Neural cell (in vitro differentiated cells): ENCODE measurements around the gene BANP. TPM values are rescaled to one million over a fixed set of nuclear protein-coding genes. Genes with fewer than 3 reads are reported as not detected.

ENCODE experiments used
- H2AFZ ChIP-seq: fragments of 200-600, 300-800 bp; sonication (generic), shearing (Covaris generic); 2 replicates; pipeline ENCODE4 v1.6.0; 2014; ENCODE audit warnings: low read depth, mild to moderate bottlenecking, antibody characterized with exemption, low read length, moderate library complexity
- H3F3A ChIP-seq: fragments of 200-600 bp; shearing (Covaris generic); 2 replicates; pipeline ENCODE4 v1.6.1; 2016; ENCODE audit warnings: mild to moderate bottlenecking, moderate library complexity, mixed read lengths, antibody characterized with exemption, low read length; ENCODE audit not compliant: insufficient read depth, poor library complexity, severe bottlenecking
- H3K27ac ChIP-seq: fragments of 200-600, 300-800 bp; sonication (generic), shearing (Covaris generic); 2 replicates; pipeline ENCODE4 v1.5.1; 2014; ENCODE audit warnings: mild to moderate bottlenecking, low read length, moderate library complexity
- H3K27me3 ChIP-seq: fragments of 300-800, 200-600 bp; sonication (generic), shearing (Covaris generic); 2 replicates; pipeline ENCODE4 v1.6.0; 2014; ENCODE audit warnings: mild to moderate bottlenecking, low read depth, low read length, moderate library complexity; ENCODE audit not compliant: insufficient read depth
- H3K36me3 ChIP-seq: fragments of 300-800, 200-600 bp; sonication (generic), shearing (Covaris generic); 2 replicates; pipeline ENCODE4 v1.5.1; 2014; ENCODE audit warnings: mild to moderate bottlenecking, antibody characterized with exemption, low read length, moderate library complexity; ENCODE audit not compliant: insufficient read depth
- H3K4me2 ChIP-seq: fragments of 300-800, 200-600 bp; sonication (generic), shearing (Covaris generic); 2 replicates; pipeline ENCODE4 v1.6.0; 2014; ENCODE audit warnings: mild to moderate bottlenecking, low read length
- H3K4me3 ChIP-seq: fragments of 300-800, 200-600 bp; sonication (generic), shearing (Covaris generic); 2 replicates; pipeline ENCODE4 v1.5.1; 2014; ENCODE audit warnings: mild to moderate bottlenecking, low read length, moderate library complexity
- H3K79me2 ChIP-seq: fragments of 200-600 bp; shearing (Covaris generic); replicated peaks from 2 replicates; pipeline ENCODE4 v1.6.0; 2014; ENCODE audit warnings: mild to moderate bottlenecking, low read length, moderate library complexity; ENCODE audit not compliant: insufficient read depth
- H3K9ac ChIP-seq: fragments of 300-800, 200-600 bp; sonication (generic), shearing (Covaris generic); 2 replicates; pipeline ENCODE4 v1.6.1; 2016; ENCODE audit warnings: mild to moderate bottlenecking, low read length, mixed read lengths
- H3K9me2 ChIP-seq: fragments of 200-600 bp; shearing (Covaris generic); 2 replicates; pipeline ENCODE4 v1.6.1; 2016; ENCODE audit warnings: mild to moderate bottlenecking, low read length, mixed read lengths; ENCODE audit not compliant: insufficient read depth
- H3K9me3 ChIP-seq: fragments of 200-600, 300-800 bp; sonication (generic), shearing (Covaris generic); 2 replicates; pipeline ENCODE4 v1.6.1; 2016; ENCODE audit warnings: mild to moderate bottlenecking, mixed run types, low read length, moderate library complexity, mixed read lengths
- H4K20me1 ChIP-seq: fragments of 200-600 bp; shearing (Covaris generic); 2 replicates; pipeline ENCODE4 v1.6.1; 2016; ENCODE audit warnings: mild to moderate bottlenecking, mixed run types; ENCODE audit not compliant: insufficient read depth
- EP300 ChIP-seq: fragments of 450-650 bp; conservative IDR thresholded peaks from 2 replicates; pipeline ENCODE4 v1.6.1; 2014; ENCODE audit warnings: antibody characterized with exemption, mild to moderate bottlenecking, moderate library complexity; ENCODE audit not compliant: poor library complexity, severe bottlenecking
- EZH2 ChIP-seq: fragments of 200-600, 300-800 bp; shearing (Covaris generic), sonication (generic); IDR thresholded peaks from 2 replicates; pipeline ENCODE4 v1.6.1; 2014; ENCODE audit warnings: antibody characterized with exemption, low read length, borderline replicate concordance, mild to moderate bottlenecking; ENCODE audit not compliant: insufficient read depth, poor library complexity, severe bottlenecking
- MXI1 ChIP-seq: fragments of 450-650 bp; conservative IDR thresholded peaks from 2 replicates; pipeline ENCODE4 v1.6.1; 2014; ENCODE audit warnings: antibody characterized with exemption, mild to moderate bottlenecking; ENCODE audit not compliant: poor library complexity, severe bottlenecking
- POLR2AphosphoS5 ChIP-seq: IDR thresholded peaks from 2 replicates; pipeline ENCODE4 v1.6.1; 2012
- RAD21 ChIP-seq: fragments of 450-650 bp; conservative IDR thresholded peaks from 2 replicates; pipeline ENCODE4 v1.6.1; 2014; ENCODE audit warnings: antibody characterized with exemption, mild to moderate bottlenecking, moderate library complexity
- SMC3 ChIP-seq: fragments of 450-650 bp; conservative IDR thresholded peaks from 2 replicates; pipeline ENCODE4 v1.6.1; 2014; ENCODE audit warnings: antibody characterized with exemption, mild to moderate bottlenecking, moderate library complexity; ENCODE audit not compliant: poor library complexity
- TAF1 ChIP-seq: IDR thresholded peaks from 2 replicates; pipeline ENCODE4 v1.6.1; 2012; ENCODE audit warnings: low read depth
- polyA plus RNA-seq: library from polyadenylated mRNA; depleted of rRNA; stranded (reverse); fragments of >200 nt; gene quantifications from 2 replicates; pipeline ENCODE4 v1.2.3, GENCODE V29; 2014
- TF ChIP-seq, protein P1 (sequence below): IDR thresholded peaks from 2 replicates; pipeline ENCODE4 v1.6.1; 2012; ENCODE audit warnings: borderline replicate concordance
- TF ChIP-seq, protein P2 (sequence below): fragments of 450-650 bp; IDR thresholded peaks from 2 replicates; pipeline ENCODE4 v1.5.1; 2014; ENCODE audit warnings: antibody characterized with exemption, mild to moderate bottlenecking, moderate library complexity; ENCODE audit not compliant: poor library complexity, severe bottlenecking

Gene BANP
- polyA plus RNA-seq, 1 donor from 2014 or later: 20.6 TPM

DNA sequence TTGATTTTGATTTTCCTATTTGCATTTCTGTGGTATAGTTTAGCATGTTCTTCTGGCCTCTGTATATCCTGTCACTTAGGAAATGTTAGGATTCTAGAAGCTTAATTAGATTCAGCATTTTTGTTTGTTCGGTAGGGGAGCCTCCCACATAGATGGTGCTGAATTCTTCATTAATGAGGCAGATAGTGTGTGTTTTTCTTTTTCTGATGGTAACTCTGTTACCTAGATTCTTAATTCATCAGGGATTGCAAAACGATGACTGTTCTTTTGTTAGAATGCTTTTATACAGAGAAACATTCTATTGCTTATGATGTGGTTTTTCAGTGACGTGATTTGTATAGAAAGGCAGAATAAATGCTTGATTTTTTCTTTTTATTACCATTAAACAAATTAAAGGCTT lies 19.0 kb downstream of the BANP start:
- Histone ChIP-seq H3K4me2 (no peak overlapping the region), H3K36me3 (no peaks in the 10 kb centered on the region), H3K79me2 (peaks cover 37% of the 10 kb centered on the region)

DNA sequence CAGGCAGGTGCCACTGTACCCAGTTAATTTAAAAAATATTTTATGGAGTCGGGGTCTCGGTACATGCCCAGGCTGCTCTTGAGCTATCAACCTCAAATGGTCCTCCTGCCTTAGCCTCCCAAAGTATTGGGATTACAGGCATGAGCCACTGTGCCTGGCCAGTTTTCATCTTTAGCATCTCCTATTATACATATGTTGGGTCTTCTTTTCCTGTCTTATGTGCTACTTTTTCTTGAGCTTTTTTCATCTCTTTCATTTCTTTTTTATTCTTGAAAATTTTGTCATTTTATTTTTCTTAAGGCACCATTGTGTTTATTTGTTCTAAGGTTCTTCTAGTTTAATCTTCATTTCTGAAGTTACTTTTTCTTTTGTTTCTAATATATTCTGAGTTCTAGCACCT lies 20.7 kb downstream of the BANP start:
- Histone ChIP-seq H3F3A (no peaks in the 10 kb centered on the region), H3K9me3 (no peaks in the 10 kb centered on the region), H3K27ac (no peak overlapping the region), H3K9ac (no peak overlapping the region), H4K20me1 (no peaks in the 10 kb centered on the region), H3K9me2 (no peaks in the 10 kb centered on the region), H3K27me3 (no peaks in the 10 kb centered on the region), H3K79me2 (peaks cover 33% of the 10 kb centered on the region), H3K4me2 (no peak overlapping the region), H3K36me3 (no peaks in the 10 kb centered on the region), H3K4me3 (no peak overlapping the region), H2AFZ (no peak overlapping the region)
- TF ChIP-seq, protein P1, sequence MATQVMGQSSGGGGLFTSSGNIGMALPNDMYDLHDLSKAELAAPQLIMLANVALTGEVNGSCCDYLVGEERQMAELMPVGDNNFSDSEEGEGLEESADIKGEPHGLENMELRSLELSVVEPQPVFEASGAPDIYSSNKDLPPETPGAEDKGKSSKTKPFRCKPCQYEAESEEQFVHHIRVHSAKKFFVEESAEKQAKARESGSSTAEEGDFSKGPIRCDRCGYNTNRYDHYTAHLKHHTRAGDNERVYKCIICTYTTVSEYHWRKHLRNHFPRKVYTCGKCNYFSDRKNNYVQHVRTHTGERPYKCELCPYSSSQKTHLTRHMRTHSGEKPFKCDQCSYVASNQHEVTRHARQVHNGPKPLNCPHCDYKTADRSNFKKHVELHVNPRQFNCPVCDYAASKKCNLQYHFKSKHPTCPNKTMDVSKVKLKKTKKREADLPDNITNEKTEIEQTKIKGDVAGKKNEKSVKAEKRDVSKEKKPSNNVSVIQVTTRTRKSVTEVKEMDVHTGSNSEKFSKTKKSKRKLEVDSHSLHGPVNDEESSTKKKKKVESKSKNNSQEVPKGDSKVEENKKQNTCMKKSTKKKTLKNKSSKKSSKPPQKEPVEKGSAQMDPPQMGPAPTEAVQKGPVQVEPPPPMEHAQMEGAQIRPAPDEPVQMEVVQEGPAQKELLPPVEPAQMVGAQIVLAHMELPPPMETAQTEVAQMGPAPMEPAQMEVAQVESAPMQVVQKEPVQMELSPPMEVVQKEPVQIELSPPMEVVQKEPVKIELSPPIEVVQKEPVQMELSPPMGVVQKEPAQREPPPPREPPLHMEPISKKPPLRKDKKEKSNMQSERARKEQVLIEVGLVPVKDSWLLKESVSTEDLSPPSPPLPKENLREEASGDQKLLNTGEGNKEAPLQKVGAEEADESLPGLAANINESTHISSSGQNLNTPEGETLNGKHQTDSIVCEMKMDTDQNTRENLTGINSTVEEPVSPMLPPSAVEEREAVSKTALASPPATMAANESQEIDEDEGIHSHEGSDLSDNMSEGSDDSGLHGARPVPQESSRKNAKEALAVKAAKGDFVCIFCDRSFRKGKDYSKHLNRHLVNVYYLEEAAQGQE: no peak
- TF ChIP-seq, protein P2, sequence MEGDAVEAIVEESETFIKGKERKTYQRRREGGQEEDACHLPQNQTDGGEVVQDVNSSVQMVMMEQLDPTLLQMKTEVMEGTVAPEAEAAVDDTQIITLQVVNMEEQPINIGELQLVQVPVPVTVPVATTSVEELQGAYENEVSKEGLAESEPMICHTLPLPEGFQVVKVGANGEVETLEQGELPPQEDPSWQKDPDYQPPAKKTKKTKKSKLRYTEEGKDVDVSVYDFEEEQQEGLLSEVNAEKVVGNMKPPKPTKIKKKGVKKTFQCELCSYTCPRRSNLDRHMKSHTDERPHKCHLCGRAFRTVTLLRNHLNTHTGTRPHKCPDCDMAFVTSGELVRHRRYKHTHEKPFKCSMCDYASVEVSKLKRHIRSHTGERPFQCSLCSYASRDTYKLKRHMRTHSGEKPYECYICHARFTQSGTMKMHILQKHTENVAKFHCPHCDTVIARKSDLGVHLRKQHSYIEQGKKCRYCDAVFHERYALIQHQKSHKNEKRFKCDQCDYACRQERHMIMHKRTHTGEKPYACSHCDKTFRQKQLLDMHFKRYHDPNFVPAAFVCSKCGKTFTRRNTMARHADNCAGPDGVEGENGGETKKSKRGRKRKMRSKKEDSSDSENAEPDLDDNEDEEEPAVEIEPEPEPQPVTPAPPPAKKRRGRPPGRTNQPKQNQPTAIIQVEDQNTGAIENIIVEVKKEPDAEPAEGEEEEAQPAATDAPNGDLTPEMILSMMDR: no peak
- TF ChIP-seq EP300 (no peak), SMC3 (no peak), POLR2AphosphoS5 (no peak), RAD21 (no peak), MXI1 (no peak), EZH2 (no peak), TAF1 (no peak)

More for the DNA sequence above, 19.0 kb downstream of the BANP start:
- Histone ChIP-seq H2AFZ (no peak overlapping the region), H3F3A (no peaks in the 10 kb centered on the region), H4K20me1 (no peaks in the 10 kb centered on the region), H3K9me3 (no peaks in the 10 kb centered on the region), H3K27ac (no peak overlapping the region), H3K4me3 (no peak overlapping the region), H3K9ac (no peak overlapping the region), H3K9me2 (no peaks in the 10 kb centered on the region), H3K27me3 (no peaks in the 10 kb centered on the region)
- no peak for TF ChIP-seq TAF1
- TF ChIP-seq, protein P1: no peak
